ENCODE results near the gene HFE. TPM values are rescaled to one million over a fixed set of nuclear protein-coding genes. Genes with fewer than 3 reads are reported as not detected.
A peak's percentile ranks its signal among the peaks of the same experiment; 100 is the strongest.
"Not testable (repeated sequence)": the region's sequence is repeated elsewhere in the genome, so short reads cannot be mapped to it uniquely, and the experiment has no call there.

The HFE gene
- total RNA-seq, 2 donors from 2014 or later = 8.9 to 16.6 TPM

- no peak overlapping the region for H3K27ac ChIP-seq
- H3K4me1 ChIP-seq (replicated peaks) = no peaks in the 10 kb centered on the region
- no peak overlapping the region for H3K4me3 ChIP-seq
- intact Hi-C loops (cut with DNase I) = no loop called here
- TF ChIP-seq CTCF (IDR thresholded peaks at IDR 0.05) (no peak), POLR2A (IDR thresholded peaks at IDR 0.05) (no peak), POLR2AphosphoS5 (IDR thresholded peaks at IDR 0.05) (no peak)
- H3K9me3 ChIP-seq = no peaks in the 10 kb centered on the region
- H3K36me3 ChIP-seq = no peaks in the 10 kb centered on the region
- WGBS = 89% methylated on average over 5 of the region's 5 CpGs
- no peak for DNase-seq (ENCODE audit: low spot score)
- no peaks in the 10 kb centered on the region for H3K27me3 ChIP-seq (replicated peaks; ENCODE audit: insufficient read depth)
Observed at GRCh38 chr6:26115226-26115625, 28.0 kb downstream of the HFE start.

- no peaks in the 10 kb centered on the region for H3K27me3 ChIP-seq (replicated peaks; ENCODE audit: insufficient read depth)
Observed at GRCh38 chr6:26116267-26116666, 29.0 kb downstream of the HFE start.

GRCh38 chr6:26118999-26119398 is 31.8 kb downstream of the HFE start:
- WGBS = 53% methylated on average over 7 of the region's 7 CpGs
- intact Hi-C loops (cut with DNase I) = no loop called here
- Histone ChIP-seq H3K4me1 (replicated peaks) (no peaks in the 10 kb centered on the region), H3K27me3 (replicated peaks; ENCODE audit: insufficient read depth) (no peaks in the 10 kb centered on the region), H3K27ac (peak overlapping the region in 1 of 2 donors; percentile 22), H3K4me3 (no peak overlapping the region), H3K36me3 (no peaks in the 10 kb centered on the region), H3K9me3 (no peaks in the 10 kb centered on the region)
- DNase-seq (ENCODE audit: low spot score) = peak; percentile 43
- peak; percentile 64 for TF ChIP-seq POLR2AphosphoS5 (IDR thresholded peaks at IDR 0.05)
- TF ChIP-seq CTCF (IDR thresholded peaks at IDR 0.05) = no peak

More at GRCh38 chr6:26116267-26116666, 29.0 kb downstream of the HFE start:
- Histone ChIP-seq H3K9me3 (no peaks in the 10 kb centered on the region), H3K4me1 (replicated peaks) (no peaks in the 10 kb centered on the region), H3K4me3 (no peak overlapping the region), H3K27ac (no peak overlapping the region), H3K36me3 (no peaks in the 10 kb centered on the region)
- TF ChIP-seq POLR2AphosphoS5 (IDR thresholded peaks at IDR 0.05) (no peak), CTCF (IDR thresholded peaks at IDR 0.05) (no peak), POLR2A (IDR thresholded peaks at IDR 0.05) (no peak)
- 94% methylated on average over 4 of the region's 4 CpGs for WGBS
- intact Hi-C loops (cut with DNase I) = no loop called here
- DNase-seq (ENCODE audit: low spot score) = no peak

GRCh38 chr6:26120115-26120514 is 32.9 kb downstream of the HFE start:
- H3K9me3 ChIP-seq; H3K4me1 ChIP-seq (replicated peaks); H3K4me3 ChIP-seq; H3K27me3 ChIP-seq (replicated peaks; ENCODE audit: insufficient read depth); H3K36me3 ChIP-seq; H3K27ac ChIP-seq; intact Hi-C loops (cut with DNase I); DNase-seq (ENCODE audit: low spot score): not testable (repeated sequence)
- WGBS = over 99% methylated on average over 8 of the region's 8 CpGs

- no peaks in the 10 kb centered on the region for H3K9me3 ChIP-seq
- TF ChIP-seq POLR2A (IDR thresholded peaks at IDR 0.05) (no peak), POLR2AphosphoS5 (IDR thresholded peaks at IDR 0.05) (no peak), CTCF (IDR thresholded peaks at IDR 0.05) (no peak)
- no peak overlapping the region for H3K27ac ChIP-seq
- H3K4me3 ChIP-seq = no peak overlapping the region
- H3K4me1 ChIP-seq (replicated peaks) = no peaks in the 10 kb centered on the region
- no peak for DNase-seq (ENCODE audit: low spot score)
- no peaks in the 10 kb centered on the region for H3K36me3 ChIP-seq
- no peaks in the 10 kb centered on the region for H3K27me3 ChIP-seq (replicated peaks; ENCODE audit: insufficient read depth)
- WGBS = 79% methylated on average over 3 of the region's 3 CpGs
- intact Hi-C loops (cut with DNase I) = no loop called here
Observed at GRCh38 chr6:26120807-26121140, 33.5 kb downstream of the HFE start.

Data from prostate gland (tissue), 2 donors.